GM04504 (cell line): ENCODE results near the gene SPOUT1.

Experiments used
- DNase-seq: peaks from one replicate; pipeline ENCODE4 v3.0.0-alpha.2; 2012; ENCODE audit warnings: low read depth

The SPOUT1 gene

GRCh38 chr9:128771745-128772519 is 57.7 kb downstream of the SPOUT1 start, which contains the start of gene ZER1:
ZER1 (minus strand) TSS chr9:128771927; CDS start chr9:128755565, 16,362 bp downstream.
- peak; percentile 77 for DNase-seq

- no peak for DNase-seq
Measured at GRCh38 chr9:128771094-128771721, 58.4 kb downstream of the SPOUT1 start.

GRCh38 chr9:128770286-128771030 is 59.1 kb downstream of the SPOUT1 start:
- no peak for DNase-seq
